H1 (cell line): ENCODE results near the gene FAM219A. TPM values are rescaled to one million over a fixed set of nuclear protein-coding genes. Genes with fewer than 3 reads are reported as not detected.

Source experiments
- CTCF ChIA-PET: fragments of 300-600 bp; sonication (Branson Sonifier 250); formaldehyde crosslinking; loops from one replicate; lab custom pipeline; 2021; ENCODE audit not compliant: partially characterized antibody; lab: Charles Lee
- POLR2A ChIA-PET: fragments of 300-600 bp; sonication (Branson Sonifier 250); formaldehyde crosslinking; loops from one replicate; lab custom pipeline; 2021; ENCODE audit warnings: inconsistent platforms; ENCODE audit not compliant: partially characterized antibody; lab: Charles Lee
- DNase-seq, 2 experiments: peaks; one replicate each; pipeline versions ENCODE4 v3.0.0 to v3.0.0-alpha.2; 2010 to 2022; ENCODE audit warnings: low spot score in 2 of 2, low read depth in 1 of 2, mixed read lengths in 1 of 2
- FAIRE-seq: peaks from 2 replicates; lab custom pipeline; 2011; peaks lifted over from hg19 to GRCh38; lab: Jason Lieb, UNC
- H2AFZ ChIP-seq: 2 replicates; pipeline ENCODE4 v1.8.1; 2012; ENCODE audit warnings: low read length, inconsistent platforms
- H2AK5ac ChIP-seq: 2 replicates; pipeline ENCODE4 v1.6.1; 2013; ENCODE audit warnings: low read depth, low read length
- H2BK120ac ChIP-seq: replicated peaks from 2 replicates; pipeline ENCODE3; 2013; ENCODE audit warnings: low read depth, low read length, inconsistent platforms
- H2BK12ac ChIP-seq: 2 replicates; pipeline ENCODE4 v1.6.1; 2013; ENCODE audit warnings: low read depth, low read length
- H2BK15ac ChIP-seq: 2 replicates; pipeline ENCODE4 v1.6.1; 2013; ENCODE audit warnings: low read length
- H2BK20ac ChIP-seq: 2 replicates; pipeline ENCODE4 v1.6.1; 2013; ENCODE audit warnings: low read length
- H2BK5ac ChIP-seq: 2 replicates; pipeline ENCODE4 v1.6.1; 2013; ENCODE audit warnings: low read depth, low read length
- H3K14ac ChIP-seq: 2 replicates; pipeline ENCODE4 v1.6.1; 2013; ENCODE audit warnings: inconsistent platforms; ENCODE audit not compliant: insufficient read length
- H3K18ac ChIP-seq: 2 replicates; pipeline ENCODE4 v1.6.1; 2013; ENCODE audit warnings: low read length; ENCODE audit errors: extremely low read depth
- H3K23ac ChIP-seq: 2 replicates; pipeline ENCODE4 v1.6.1; 2013; ENCODE audit warnings: inconsistent platforms; ENCODE audit not compliant: insufficient read length
- H3K23me2 ChIP-seq: 2 replicates; pipeline ENCODE4 v1.6.1; 2013; ENCODE audit warnings: low read depth, low read length
- H3K27ac ChIP-seq: 2 replicates; pipeline ENCODE4 v1.6.1; 2011; ENCODE audit warnings: low read depth, low read length, inconsistent platforms
- H3K27me3 ChIP-seq, 4 experiments: replicated peaks in 1 of 4; 1 replicate in 1 of 4; 2 replicates in 3 of 4; pipeline versions ENCODE4 v1.6.1 to v1.8.1; 2011 to 2013; ENCODE audit warnings: low read length in 3 of 4, mild to moderate bottlenecking in 3 of 4, inconsistent platforms in 2 of 4, mixed read lengths in 2 of 4, moderate library complexity in 1 of 4; ENCODE audit not compliant: control insufficient read depth in 3 of 4, insufficient read depth in 3 of 4; ENCODE audit errors: extremely low read depth in 1 of 4
- H3K36me3 ChIP-seq, 4 experiments: 2 replicates each; pipeline versions ENCODE4 v1.6.1 to v1.8.1; 2011 to 2013; ENCODE audit warnings: mild to moderate bottlenecking in 4 of 4, low read length in 3 of 4, moderate library complexity in 2 of 4, control low read depth in 1 of 4, inconsistent platforms in 1 of 4; ENCODE audit not compliant: insufficient read depth in 4 of 4, control insufficient read depth in 2 of 4
- H3K4ac ChIP-seq: replicated peaks from 2 replicates; pipeline ENCODE3; 2013; ENCODE audit warnings: low read length, low read depth, mixed read lengths, inconsistent platforms; ENCODE audit not compliant: insufficient read length
- H3K4me1 ChIP-seq, 4 experiments: replicated peaks in 1 of 4; 1 replicate in 1 of 4; 2 replicates in 3 of 4; pipeline versions ENCODE4 v1.6.1 to v1.8.1; 2011 to 2013; ENCODE audit warnings: low read length in 3 of 4, inconsistent platforms in 2 of 4, mixed read lengths in 1 of 4; ENCODE audit not compliant: insufficient read depth in 4 of 4, control insufficient read depth in 3 of 4
- H3K4me2 ChIP-seq, 2 experiments: 2 replicates each; pipeline versions ENCODE4 v1.6.1 to v1.8.1; 2011 to 2013; ENCODE audit warnings: low read depth in 2 of 2, low read length in 2 of 2, control low read depth in 1 of 2, inconsistent platforms in 1 of 2, mild to moderate bottlenecking in 1 of 2; ENCODE audit not compliant: insufficient read depth in 1 of 2
- H3K4me3 ChIP-seq, 4 experiments: fragments of 200-600, 300-600 bp in 1 of 4; sonication (generic), shearing (Covaris generic), sonication (Bioruptor Twin) in 1 of 4; 2 replicates each; pipeline versions ENCODE4 v1.5.1 to v1.8.1; 2011 to 2016; ENCODE audit warnings: low read length in 4 of 4, low read depth in 3 of 4, control low read depth in 2 of 4, inconsistent platforms in 2 of 4, mild to moderate bottlenecking in 2 of 4, mixed read lengths in 1 of 4, moderate library complexity in 1 of 4; ENCODE audit not compliant: insufficient read depth in 2 of 4; ENCODE audit errors: extremely low read depth in 1 of 4
- H3K56ac ChIP-seq: replicated peaks from 2 replicates; pipeline ENCODE3; 2013; ENCODE audit warnings: low read depth, mild to moderate bottlenecking, mixed read lengths, low read length, inconsistent platforms; ENCODE audit not compliant: insufficient read length
- H3K79me1 ChIP-seq: 2 replicates; pipeline ENCODE4 v1.6.1; 2013; ENCODE audit warnings: low read depth, low read length, control low read depth
- H3K79me2 ChIP-seq, 2 experiments: 2 replicates each; pipeline versions ENCODE4 v1.6.1 to v1.8.1; 2012 to 2013; ENCODE audit warnings: low read length in 2 of 2, mild to moderate bottlenecking in 2 of 2, inconsistent platforms in 1 of 2; ENCODE audit not compliant: insufficient read depth in 2 of 2, control insufficient read depth in 1 of 2
- H3K9ac ChIP-seq, 4 experiments: replicated peaks in 1 of 4; 1 replicate in 1 of 4; 2 replicates in 3 of 4; pipeline versions ENCODE4 v1.6.1 to v1.8.1; 2011 to 2013; ENCODE audit warnings: low read depth in 3 of 4, low read length in 3 of 4, control low read depth in 2 of 4, mild to moderate bottlenecking in 2 of 4, moderate library complexity in 2 of 4, inconsistent platforms in 1 of 4; ENCODE audit errors: extremely low read depth in 1 of 4
- H3K9me3 ChIP-seq, 2 experiments: 2 replicates each; pipeline versions ENCODE4 v1.6.1 to v1.8.1; 2012 to 2013; ENCODE audit warnings: mild to moderate bottlenecking in 2 of 2, moderate library complexity in 2 of 2, control low read depth in 1 of 2, inconsistent platforms in 1 of 2, low read depth in 1 of 2, low read length in 1 of 2, mixed read lengths in 1 of 2; ENCODE audit not compliant: insufficient read depth in 2 of 2
- H4K20me1 ChIP-seq, 2 experiments: replicated peaks in 1 of 2; 2 replicates each; pipeline versions ENCODE3 to v1.8.1; 2011 to 2013; ENCODE audit warnings: inconsistent platforms in 2 of 2, low read length in 2 of 2, mild to moderate bottlenecking in 1 of 2; ENCODE audit not compliant: insufficient read depth in 2 of 2, control insufficient read depth in 1 of 2
- H4K5ac ChIP-seq: 2 replicates; pipeline ENCODE4 v1.6.1; 2013; ENCODE audit warnings: low read length, low read depth, mixed read lengths, inconsistent platforms; ENCODE audit not compliant: insufficient read length
- H4K8ac ChIP-seq: 2 replicates; pipeline ENCODE4 v1.8.0; 2013; ENCODE audit warnings: mild to moderate bottlenecking, moderate library complexity, low read length, inconsistent platforms; ENCODE audit not compliant: insufficient read depth; ENCODE audit errors: extremely low read depth
- H4K91ac ChIP-seq: replicated peaks from 2 replicates; pipeline ENCODE3; 2013; ENCODE audit warnings: low read length, mixed read lengths, inconsistent platforms; ENCODE audit not compliant: insufficient read length
- CBX5 ChIP-seq: fragments of 300-800, 300-1000 bp; sonication (generic); IDR thresholded peaks from 2 replicates; pipeline ENCODE4 v1.7.1; 2016; ENCODE audit warnings: antibody characterized with exemption, low read length, low read depth
- SP1 ChIP-seq: IDR thresholded peaks from 2 replicates; pipeline ENCODE4 v1.6.1; 2011; ENCODE audit warnings: low read depth, low read length
- WGBS, 2 experiments: shearing (Covaris generic) in 1 of 2; methylation state at CpG; one replicate each; pipeline versions ENCODE4 v1.1.6 to v1.1.7; 2013 to 2015; ENCODE audit warnings: low lambda C conversion rate in 2 of 2, mixed read lengths in 2 of 2, inconsistent platforms in 1 of 2, low coverage in 1 of 2, missing lambda C conversion rate in 1 of 2; ENCODE audit not compliant: insufficient replicate concordance in 2 of 2, insufficient coverage in 1 of 2, insufficient read length in 1 of 2; ENCODE audit errors: extremely low coverage in 1 of 2, missing lambda C conversion rate in 1 of 2; 5-methylcytosine and 5-hydroxymethylcytosine counted together
- polyA plus RNA-seq, 7 experiments: library from polyadenylated mRNA; depleted of rRNA in 3 of 7; stranded (reverse) in 5 of 7; unstranded in 2 of 7; fragments of >200 nt in 5 of 7; fragments of 200-250 nt in 2 of 7; gene quantifications; 1 replicate in 5 of 7; 2 replicates in 1 of 7; 4 replicates in 1 of 7; pipeline versions ENCODE4 v1.2.1 to v1.2.3, GENCODE V29; 2011 to 2013; ENCODE audit warnings: missing spikeins in 2 of 7, mixed read lengths in 2 of 7
- total RNA-seq: library from RNA; stranded (reverse); fragmentation: NEBNext Ultra II Directional; extraction: Animal tissue kit (Norgen Biotek cat#: 25700); gene quantifications from 2 replicates; pipeline ENCODE4 v1.2.1, GENCODE V29; 2021

FAM219A gene
- total and polyA plus RNA-seq, 2 of the 8 experiments (the other 6 are each of a cell fraction or from before 2014, with no cell fraction given), result 7.7 to 10.4 TPM

DNA sequence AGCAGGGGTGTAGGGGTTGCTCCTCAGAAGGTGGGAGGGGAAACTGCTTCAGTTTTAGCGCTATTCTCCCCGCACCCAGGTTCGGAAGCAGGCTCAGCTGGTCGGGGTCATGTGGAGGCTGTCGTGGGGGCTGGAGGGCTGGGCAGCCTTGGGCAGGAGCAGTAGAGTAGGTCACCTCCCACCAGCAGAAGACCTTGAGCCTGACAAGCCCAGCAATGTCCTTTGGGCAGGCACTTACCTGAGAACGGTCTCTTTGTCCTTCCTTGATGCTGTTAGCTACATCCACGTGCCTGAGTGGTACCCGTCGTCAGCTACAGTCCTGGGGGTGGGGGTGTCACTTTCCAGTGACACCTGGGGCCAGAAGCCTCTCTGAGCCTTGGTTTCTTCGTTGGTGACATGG, 44.1 kb upstream of the FAM219A start:
- Histone ChIP-seq H2BK120ac (no peak overlapping the region), H3K4me2 (no peak overlapping the region), H3K4me3 (no peak overlapping the region), H2BK15ac (no peak overlapping the region; the same call in 1 of the 2 replicates), H3K56ac (no peak overlapping the region), H2BK5ac (no peak overlapping the region), H3K36me3 (no peaks in the 10 kb centered on the region), H3K18ac (no peak overlapping the region), H4K5ac (no peak overlapping the region), H3K27ac (no peak overlapping the region), H3K4me1 (0 out of 7 replicates have a peak, but pooled peaks cover 0 to 3% (median 0%) of the 10 kb centered on the region in 4 experiments), H2BK12ac (no peak overlapping the region), H3K79me2 (no peaks in the 10 kb centered on the region), H3K14ac (no peak overlapping the region), H3K79me1 (no peaks in the 10 kb centered on the region), H3K4ac (no peak overlapping the region), H3K23ac (no peak overlapping the region), H3K9me3 (no peaks in the 10 kb centered on the region), H4K20me1 (no peaks in the 10 kb centered on the region), H4K91ac (no peak overlapping the region), H3K27me3 (no peaks in the 10 kb centered on the region), H3K9ac (no peak overlapping the region), H2AK5ac (no peak overlapping the region), H2BK20ac (no peak overlapping the region), H2AFZ (no peak overlapping the region), H3K23me2 (no peaks in the 10 kb centered on the region), H4K8ac (no peak overlapping the region)
- 88% methylated on average over 8 of the region's 10 CpGs; no CpG with 5 or more reads in 1 of the 2 experiments for WGBS, 2 experiments
- ChIA-PET CTCF (interaction anchor here (0.8 to 8.8 kb wide), 29 partner anchors 9 to 144 kb away, joined by 3 to 114 read pairs (median 14); partner anchors contain the start of genes DNAI1, FAM219A and GALT), POLR2A (interaction anchor here (2.0 kb wide), 1 partner anchor 12 kb away, joined by 6 read pairs; no protein-coding TSS in a partner anchor)
- TF ChIP-seq SP1 (no peak), CBX5 (no peak)
- FAIRE-seq (no peak), DNase-seq (no peak)
